Stimulated activated CD4-positive, alpha-beta T cell treated with anti-CD3 and anti-CD28 coated beads, Interleukin-4, amount 100 ng/mL, for 24 hours (primary cell): ENCODE measurements around the gene FAM162A.
A peak's percentile ranks its signal among the peaks of the same experiment; 100 is the strongest.

Experiments used
- DNase-seq: peaks from one replicate; pipeline ENCODE4 v3.0.0-alpha.2; 2020

FAM162A gene

DNA sequence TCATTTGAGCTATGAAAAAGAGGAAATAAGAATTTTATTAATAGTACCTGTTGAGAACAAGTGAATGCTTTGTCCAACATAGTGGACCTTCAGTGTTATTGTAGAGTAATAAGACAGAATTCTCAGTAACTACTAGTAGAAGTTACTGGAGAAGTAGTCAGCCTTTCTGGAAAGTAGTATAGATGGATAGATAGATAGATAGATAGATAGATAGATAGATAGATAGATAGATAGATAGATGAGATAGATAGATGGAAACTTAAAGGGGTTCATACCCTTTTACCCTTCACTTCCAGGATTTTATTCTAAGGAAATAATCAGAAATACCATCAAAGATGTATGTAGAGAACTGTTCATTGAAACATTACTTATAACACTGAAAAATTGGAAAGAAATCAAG is 5.2 kb downstream of the FAM162A start:
- DNase-seq: no peak

DNA sequence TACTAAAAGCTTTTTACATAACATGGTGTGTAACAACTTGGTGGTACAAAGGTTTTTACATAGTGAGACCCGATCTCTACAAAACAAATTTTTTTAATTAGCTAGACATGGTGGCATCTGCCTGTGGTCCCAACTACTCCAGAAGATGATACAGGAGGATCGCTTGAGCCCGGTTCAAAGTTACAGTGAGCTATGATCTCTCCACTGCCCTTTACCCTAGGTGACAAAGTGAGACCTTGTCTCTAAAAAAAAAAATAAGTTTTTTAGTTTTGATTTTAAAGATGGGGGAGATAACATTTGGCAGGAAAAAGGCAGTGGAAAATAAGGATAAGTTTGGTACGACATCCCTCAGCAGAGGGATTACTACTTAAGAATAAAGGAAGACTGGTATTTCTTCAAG is 5.9 kb downstream of the FAM162A start:
- DNase-seq: no peak

DNA sequence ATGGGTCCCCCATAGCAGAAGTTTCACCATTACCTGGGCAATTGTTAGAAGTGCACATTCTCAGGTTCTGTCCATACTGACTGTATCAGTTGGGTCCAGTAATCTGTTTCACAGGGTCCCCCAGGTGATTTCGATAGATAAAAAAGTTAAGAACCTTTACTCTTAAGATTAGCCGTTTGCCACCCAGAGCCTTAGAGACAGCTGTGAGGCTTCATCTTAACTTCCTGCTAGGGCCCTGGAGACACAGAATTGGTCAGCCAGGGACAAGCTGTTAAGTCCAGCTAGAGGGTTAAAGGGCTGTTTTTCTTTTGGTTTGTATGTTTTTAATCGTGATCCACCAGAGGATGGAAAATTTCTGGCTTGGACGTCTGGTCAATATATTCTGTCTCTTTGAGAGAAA is 6.7 kb downstream of the FAM162A start:
- no peak for DNase-seq

DNA sequence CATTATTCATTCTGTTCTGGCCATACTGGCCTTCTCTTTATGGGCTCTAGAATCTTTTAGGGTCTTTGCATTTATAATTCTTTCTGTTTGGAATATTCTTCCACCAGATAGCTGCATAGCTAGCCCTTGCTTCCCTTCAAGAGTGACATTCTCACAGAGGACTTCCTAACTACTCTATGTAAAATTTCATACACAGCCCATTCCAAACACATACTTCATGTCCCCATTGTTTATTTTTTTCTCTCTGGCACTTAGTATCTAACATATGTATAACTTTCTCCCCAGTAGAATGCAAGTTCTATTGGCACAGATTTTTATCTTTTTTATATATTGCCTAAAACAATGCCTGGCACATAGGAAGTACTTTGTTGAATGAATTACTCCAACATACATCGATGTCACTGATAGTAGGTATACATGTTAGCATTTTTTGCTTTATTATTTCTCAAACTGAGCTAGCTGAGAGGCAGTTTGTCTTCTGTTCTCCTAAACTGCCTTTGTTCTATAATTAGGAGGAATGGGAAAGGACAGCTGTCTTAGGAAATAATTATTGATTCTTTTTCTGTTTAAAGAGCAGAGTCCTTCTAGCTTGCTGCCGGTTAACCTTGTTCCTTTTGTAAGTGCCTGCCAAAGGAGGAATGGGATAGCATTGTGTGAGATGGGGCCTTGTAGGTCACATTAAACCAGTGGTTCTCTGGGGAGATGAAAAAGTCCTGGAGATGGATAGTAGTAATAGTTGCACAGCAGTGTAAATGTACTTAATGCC is 7.9 kb downstream of the FAM162A start:
- no peak for DNase-seq

DNA sequence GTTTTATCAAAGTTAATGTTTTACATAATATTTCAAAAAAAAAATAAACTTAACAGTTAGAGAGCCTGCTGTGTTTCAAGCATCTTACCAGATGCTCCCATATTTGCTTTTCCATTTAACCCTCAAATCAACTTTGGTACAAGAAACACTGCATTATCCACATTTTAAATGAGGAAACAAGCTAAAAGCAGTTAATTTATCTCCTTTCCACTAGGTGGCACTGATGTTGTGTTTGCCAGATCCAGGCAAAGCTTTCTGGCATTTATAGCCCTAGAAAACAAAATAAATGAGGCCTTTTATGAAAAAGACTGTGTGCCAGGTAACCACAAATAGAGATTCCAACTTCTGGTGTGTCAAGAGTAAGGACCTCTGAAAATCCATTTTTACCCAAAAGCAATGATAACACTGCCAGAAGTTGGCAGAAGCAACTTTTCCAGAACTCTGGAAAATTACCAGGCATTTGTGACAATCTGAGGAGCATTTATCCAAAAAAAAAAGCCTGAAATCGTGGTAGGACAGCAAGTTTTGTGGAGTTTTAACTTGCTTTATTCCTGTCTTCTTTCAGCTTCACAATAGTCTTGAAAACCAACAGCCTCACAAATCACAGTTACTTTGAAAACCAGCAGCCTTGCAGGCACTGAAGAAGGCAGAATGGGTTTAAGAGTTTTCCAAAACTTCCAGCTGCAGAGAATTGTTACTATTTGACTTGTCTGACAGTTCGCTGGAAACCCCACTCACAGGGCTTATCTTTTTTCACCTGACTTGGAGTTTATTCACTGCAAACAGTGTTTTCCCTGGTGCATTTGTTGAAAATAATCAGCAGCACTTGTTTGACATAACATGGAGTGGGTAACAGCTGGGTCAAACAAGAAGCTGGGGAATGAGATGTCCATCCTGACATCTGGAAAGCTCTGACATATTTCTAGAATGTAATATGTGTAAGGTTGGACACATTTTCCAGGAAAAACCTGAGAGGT is 9.2 kb downstream of the FAM162A start:
- peak; percentile 25 for DNase-seq

DNA sequence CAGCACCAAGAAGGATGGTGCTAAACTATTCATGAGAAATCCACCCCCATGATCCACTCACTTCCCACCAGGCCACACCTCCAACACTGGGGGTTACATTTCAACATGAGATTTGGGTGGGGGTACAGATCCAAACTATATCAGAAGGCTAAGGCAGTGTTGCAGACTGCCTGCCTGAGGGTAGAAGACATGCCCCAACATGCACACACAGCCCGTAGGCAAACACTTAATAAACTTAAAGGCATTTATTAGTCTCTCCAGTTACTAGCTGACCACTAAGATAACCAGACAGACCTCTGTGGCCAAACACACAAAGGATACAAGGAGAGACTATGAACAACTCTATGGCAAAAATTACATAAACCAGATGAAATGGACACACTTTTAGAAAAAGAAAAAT is 10.2 kb downstream of the FAM162A start:
- no peak for DNase-seq

DNA sequence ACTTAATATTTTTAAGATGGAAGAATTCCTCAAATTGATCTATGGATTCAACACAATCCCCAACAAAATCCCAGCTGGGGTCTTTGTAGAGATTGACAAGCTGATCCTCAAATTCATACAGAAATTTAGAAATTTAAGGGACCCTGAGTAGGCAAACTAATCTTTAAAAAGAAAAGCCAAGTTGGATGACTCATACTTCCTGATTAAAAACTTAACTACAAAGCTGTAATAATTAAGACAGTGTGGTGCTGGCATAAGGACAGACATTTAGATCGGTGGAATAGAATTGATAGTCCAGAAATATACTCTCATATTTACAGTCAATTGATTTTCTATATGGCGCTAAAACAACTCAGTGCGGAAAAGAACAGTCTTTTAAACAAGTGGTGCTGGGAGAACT is 11.6 kb downstream of the FAM162A start:
- DNase-seq: no peak

DNA sequence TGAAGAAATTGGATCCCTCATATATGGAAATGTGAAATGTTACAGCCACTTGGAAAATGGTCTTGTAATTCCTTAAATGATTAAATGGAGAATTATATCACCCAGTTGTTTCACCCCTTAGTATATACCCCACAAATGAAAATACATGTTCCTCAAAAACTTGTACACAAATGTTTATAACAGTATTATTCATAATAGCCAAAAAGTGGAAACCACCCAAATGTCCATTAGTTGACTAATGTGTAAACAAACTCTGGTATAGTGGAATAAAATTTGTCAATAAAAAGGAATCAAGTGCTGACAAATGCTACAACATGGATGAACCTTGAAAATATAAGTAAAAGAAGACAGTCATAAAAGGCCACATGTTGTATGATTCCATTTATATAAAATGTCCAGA is 12.5 kb downstream of the FAM162A start:
- DNase-seq: no peak

DNA sequence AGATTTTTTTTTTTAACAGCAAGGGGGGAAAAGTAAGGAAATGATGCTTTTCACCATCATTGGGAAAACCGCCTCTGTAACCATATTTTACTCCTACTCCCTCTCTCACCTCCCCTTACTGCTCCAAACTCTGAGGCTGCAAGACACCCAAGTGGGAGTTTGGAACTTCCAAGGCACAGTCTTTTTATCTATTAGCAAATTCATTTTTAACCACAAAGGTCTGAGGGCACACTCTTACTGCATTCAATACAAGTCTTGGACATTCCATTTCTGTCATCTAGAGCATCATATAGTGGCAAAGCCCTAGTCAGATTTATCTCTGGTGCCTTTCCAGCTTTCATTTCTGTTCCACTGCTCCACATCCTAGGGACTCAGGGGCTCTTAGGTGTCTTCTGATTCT is 13.2 kb downstream of the FAM162A start:
- no peak for DNase-seq

DNA sequence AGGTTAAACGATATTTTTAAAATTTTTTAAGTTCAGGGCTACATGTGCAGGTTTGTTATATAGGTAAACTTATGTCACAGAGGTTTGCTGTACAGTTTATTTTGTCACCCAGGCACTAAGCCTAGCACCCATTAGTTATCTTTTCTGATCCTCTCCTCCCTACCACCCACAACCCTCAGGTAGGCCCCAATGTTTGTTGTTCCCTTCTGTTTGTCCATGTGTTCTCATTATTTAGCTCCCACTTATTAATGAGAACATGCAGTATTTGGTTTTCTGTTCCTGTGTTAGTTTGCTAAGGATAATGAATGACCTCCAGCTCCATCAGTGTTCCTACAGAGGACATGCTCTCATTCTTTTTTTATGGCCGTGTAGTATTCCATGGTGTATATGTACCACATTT is 14.9 kb downstream of the FAM162A start:
- no peak for DNase-seq

DNA sequence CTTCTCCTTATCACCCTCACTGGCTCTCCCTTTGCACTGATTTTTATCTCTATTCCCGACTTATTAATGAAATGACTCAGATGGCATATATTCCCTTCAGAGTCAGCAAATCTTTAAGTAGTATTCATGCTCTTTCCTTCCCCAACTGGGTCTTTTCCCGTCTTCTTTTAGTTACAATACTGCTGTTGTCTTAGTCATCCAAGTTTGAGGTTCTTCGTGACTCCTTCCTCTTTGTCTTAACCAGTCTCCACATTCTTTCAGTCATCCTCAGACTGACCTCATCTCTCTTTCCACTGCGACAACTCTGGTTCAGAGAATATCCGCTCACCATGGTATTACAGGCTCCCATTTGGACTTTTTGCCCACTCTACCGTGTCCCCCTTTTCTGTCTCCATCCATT is 19.5 kb downstream of the FAM162A start:
- DNase-seq: no peak

DNA sequence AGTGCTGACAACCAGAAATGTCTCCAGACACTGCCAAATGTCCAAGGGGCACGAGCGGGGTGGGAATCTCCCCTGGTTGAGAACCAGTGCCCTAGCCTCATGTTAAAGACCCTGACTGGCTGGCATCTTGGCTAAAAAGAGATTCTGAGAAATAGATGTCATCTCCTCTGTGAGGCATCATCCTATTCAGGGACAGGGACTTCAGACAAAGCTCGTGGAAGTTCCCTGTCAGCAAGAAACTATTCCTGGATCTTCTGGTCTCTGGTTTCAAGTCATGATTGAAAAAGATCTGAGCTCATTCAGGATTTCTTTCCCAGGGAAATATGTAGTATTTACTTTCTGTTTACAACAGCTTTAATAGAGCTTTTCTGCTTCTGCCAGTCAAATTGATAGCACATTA is 21.0 kb downstream of the FAM162A start:
- DNase-seq: no peak

DNA sequence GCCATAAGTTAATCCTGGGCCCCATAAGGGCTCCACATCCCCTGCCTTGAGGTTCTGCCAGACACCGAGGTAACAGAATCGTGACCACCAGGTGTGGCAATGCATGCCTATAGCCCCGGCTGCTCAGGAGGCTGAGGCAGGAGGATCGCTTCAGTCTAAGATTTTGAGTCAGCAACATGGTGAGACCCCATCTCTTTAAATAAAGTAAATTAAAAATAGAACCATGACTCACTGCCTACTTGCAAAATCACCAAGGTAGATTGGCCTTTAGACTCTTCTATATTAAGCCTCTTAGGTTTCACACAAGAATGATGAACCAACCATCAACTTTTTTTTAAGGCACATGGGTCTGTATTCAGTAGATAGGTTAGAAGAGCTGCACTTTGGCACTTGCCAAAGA is 22.2 kb downstream of the FAM162A start:
- no peak for DNase-seq

DNA sequence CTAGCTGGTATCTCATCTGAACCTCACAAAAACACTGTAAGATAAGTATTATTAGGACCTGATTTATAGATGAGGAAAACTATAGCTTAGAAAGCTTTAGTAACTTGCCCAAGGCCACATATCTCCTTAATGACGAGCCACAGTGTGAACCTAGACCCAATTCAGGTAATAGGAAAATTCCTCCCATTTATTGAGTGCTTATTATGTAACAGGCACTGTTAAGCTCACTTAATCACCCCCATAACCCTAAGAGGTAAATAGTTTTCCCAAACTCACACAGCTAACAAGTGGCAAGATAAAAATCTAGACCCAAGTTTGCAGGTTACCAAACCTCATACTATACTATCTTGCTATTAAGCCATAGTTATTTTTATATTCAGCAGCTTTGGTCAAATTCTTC is 24.0 kb downstream of the FAM162A start:
- DNase-seq: no peak

DNA sequence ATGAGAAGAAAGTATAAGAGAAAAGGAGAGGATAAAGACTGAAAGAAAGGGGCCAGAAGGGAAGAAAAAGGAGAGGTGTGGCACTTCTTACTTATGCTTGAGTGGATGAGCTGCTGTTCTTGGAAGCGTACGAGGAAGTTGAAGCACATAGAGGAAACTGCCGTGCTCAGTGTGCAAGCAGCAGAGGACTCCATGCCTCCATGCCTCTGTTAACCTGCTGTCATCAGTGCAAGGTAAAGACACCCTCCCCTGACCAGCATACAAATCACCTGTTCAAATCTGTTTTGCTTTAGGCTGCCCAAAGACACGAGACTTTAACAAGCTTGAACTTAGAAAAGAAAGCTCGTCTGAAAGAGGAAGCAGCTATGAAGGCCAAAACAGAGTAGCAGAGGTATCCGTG is 25.5 kb downstream of the FAM162A start:
- no peak for DNase-seq

DNA sequence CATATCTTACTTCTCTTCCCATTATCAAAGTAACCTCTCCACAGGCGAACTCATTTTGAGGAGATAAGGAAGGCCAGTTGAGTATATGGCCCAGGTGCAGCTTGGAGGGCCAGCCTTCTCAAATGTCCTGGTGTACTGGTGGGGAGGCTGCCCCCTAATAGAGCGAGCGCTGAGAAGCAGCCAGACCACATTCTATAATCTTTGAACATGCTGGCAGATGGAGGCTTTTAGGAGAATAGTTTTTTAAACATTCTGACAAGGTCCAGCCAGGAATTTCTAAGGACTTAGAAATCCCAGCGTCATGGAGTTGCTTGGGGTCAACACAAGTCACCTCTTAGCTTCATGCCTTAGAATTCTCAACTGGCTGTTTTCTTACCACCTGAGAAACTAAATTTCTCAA is 26.1 kb downstream of the FAM162A start:
- DNase-seq: no peak

DNA sequence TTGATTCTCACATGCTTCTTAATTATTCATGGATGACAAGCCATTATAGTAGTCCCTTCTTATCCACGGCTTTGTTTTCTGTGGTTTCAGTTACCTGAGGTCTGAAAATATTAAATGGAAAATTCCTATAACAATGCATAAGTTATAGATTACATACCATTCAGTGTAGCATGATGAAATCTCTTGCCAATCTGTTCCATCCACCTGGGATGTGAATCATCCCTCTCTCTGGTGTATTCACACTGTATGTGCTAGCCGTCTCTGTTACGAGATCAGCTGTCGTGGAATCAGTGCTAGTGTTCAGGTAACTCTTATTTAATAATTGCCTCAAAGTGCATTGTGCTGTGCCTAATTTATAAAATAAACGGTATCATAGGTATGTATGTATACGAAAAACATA is 26.7 kb downstream of the FAM162A start:
- DNase-seq: no peak

DNA sequence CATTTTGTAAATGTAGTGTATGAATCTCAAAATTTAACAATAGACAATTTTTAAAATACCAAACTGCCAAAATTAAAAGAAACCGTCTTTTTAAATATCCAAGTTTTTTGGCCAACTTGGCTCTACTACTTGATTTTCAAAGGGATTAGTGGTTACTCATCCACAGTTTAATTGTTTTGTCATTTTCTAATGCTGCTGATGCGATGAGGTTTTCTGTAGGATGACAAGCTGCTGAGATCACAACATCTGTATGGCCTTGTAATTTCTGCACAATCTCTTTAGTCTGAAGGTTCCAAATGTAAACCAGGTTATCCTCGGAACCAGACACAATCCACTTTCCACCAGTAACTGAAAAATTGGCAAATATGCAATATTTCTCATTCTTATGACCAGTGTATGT is 30.4 kb downstream of the FAM162A start:
- no peak for DNase-seq

DNA sequence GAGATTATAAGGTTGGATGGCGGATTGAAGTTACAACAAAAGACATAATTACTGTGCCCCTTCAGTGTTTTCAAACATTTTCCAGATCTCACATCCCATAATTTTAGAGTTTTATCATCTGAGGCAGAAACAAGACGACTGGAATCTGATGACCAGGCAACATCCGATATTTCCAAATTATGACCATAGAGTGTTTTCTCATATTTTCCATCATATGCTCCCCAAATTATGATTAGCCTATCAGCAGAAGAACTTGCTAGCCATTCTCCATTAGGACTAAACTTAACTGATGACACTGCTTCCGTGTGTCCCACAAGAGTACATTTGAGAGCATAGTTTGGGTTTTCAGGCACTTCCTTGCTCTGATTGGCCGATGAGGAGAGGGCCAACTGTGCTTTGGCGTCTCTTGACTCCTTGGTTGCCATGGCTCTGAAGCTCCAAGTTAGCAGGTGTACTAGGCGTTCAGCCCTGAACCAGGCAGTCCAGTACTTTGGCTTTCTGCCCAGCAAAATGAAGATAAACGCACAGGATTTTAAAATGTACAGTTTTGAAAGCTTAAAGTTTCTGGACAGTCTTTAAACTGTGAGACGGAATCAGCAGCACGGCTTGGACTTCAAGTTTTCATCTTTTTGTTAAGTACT is 31.2 kb downstream of the FAM162A start:
- DNase-seq: peak; percentile 48

DNA sequence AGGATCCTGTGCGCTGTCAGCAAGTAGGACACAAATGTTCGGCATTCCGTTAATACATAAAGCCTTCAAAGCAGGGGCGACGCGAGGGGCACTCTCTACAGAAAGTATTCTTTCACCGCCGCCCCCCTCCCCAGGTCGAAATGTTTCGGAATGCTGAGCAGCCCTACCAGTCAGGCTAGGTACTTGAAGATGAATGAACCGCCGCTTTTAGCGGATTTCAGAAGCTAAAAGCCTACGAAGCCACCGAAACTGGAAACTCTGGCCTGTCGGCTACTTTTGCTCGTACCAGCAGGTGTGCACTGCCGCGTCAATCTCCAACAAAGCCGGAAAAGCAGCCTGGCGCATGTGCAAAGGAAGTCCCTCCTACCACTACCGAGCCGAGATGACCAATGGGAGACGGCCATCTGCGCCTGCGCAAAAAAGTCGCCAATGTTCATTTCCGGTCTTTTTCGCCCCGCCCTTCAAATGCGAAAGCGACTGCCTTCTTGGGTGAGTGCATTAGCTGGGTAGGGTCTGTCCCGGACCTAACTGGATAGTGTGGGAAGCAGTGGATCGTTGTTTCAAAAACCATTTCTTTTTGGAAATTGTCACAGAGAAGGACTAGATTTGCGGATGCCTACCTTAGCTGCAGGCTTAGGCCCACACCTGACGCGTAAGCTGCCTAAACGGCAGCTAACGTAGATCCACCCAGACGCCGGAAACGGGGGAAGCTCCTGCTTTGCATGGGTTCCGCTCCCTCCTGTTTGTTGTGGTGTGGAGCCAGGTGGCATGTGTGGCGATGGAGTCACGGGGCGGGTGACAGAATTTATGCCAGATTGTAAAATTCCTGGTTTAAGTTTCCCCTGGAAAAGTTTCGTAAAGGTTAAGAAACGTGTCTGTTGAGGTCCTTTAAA is 32.0 kb downstream of the FAM162A start, which contains the start of gene WDR5B:
Gene WDR5B (minus strand): TSS at position 301 of the 893 bp plus-strand sequence. CDS start 534 bp downstream, outside the sequence.
- peak; percentile 99 for DNase-seq

DNA sequence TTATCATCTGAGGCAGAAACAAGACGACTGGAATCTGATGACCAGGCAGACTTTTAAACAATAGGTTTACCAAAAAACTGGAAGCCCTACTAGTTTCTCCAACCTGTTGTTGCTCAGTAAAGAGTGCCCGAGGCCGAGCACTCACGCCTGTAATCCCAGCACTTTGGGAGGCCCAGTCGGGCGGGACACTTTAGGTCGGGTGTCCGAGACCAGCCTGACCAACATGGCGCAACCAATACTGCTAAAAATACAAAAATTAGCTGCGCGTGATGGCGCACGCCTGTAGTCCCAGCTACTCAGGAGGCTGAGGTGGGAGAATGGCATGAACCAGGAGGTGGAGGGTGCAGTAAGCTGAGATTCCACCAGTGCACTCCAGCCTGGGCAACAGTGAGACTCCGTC is 33.0 kb downstream of the FAM162A start:
- no peak for DNase-seq

DNA sequence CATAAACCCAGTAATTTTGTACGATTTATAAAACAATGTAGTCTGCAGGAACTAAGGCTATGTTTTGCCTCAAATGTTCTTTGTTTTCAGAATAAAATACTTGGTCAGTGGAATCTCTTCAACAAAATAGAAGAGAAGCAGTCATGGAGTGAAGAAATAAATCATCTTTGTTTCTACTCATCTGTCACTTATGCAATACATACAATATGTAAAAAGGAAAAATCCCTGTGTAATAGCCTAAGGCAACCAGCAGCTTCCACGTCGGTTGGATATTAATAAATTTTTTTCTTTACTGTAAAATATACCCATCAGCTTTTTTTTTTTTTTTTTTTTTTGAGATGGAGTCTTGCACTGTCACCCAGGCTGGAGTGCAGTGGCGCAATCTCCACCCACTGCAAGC is 37.1 kb downstream of the FAM162A start:
- DNase-seq: no peak

DNA sequence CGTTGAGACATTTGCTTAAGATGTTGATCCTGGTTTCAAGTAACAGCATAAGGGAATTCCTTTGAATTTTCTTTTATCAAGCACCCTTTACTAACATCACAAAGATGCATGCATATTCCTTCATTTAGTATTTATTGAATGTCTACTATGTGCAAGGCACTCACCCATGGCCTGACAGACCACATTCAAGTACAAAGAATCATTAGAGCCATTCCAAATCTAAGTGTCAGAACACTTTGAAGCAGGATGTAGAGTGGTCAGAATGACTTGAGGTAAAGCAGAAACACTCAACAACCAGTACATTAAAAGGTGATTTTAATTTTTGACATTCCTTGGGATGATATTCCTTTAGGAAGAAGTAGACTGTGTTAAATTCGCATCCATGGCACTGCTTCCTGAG is 37.9 kb downstream of the FAM162A start:
- DNase-seq: no peak
